ENCODE results near the gene NPAT.
A peak's percentile ranks its signal among the peaks of the same experiment; 100 is the strongest.

The NPAT gene

DNA sequence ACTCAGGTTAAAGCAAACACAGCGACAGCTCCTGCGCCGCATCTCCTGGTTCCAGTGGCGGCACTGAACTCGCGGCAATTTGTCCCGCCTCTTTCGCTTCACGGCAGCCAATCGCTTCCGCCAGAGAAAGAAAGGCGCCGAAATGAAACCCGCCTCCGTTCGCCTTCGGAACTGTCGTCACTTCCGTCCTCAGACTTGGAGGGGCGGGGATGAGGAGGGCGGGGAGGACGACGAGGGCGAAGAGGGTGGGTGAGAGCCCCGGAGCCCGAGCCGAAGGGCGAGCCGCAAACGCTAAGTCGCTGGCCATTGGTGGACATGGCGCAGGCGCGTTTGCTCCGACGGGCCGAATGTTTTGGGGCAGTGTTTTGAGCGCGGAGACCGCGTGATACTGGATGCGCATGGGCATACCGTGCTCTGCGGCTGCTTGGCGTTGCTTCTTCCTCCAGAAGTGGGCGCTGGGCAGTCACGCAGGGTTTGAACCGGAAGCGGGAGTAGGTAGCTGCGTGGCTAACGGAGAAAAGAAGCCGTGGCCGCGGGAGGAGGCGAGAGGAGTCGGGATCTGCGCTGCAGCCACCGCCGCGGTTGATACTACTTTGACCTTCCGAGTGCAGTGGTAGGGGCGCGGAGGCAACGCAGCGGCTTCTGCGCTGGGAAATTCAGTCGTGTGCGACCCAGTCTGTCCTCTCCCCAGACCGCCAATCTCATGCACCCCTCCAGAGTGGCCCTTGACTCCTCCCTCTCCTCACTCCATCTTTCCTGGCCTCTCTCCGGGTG, at the start of gene NPAT, which contains the start of gene ATM:
TSS of gene NPAT (minus strand) at position 65 of the 774 bp plus-strand sequence. CDS start 102 bp downstream, outside the sequence.
TSS of gene ATM (plus strand) at position 494 of the 774 bp plus-strand sequence. CDS start 4,558 bp downstream, outside the sequence.
- DNase-seq: peak; percentile 99 to 100 (median 99)

DNA sequence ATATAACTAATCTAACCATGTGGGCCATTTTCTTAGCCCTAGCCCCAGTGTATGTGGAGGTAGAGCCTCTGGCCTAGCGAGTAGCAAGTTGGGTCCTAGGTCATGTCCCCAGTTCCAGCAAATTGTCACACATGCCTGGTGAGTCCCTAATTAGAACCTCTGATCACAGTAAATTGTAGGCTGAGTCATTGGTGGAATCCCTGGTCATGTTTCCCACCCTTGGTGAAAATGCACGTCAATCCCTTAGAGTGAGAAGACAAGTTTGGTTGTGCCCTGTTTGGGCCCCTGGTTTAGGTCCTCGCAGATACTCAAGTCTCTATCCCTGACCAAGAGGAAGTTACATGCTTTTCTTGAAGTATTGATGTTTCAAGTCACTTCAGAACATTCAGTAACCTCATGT, 47.1 kb upstream of the NPAT start:
- no peak for DNase-seq

DNA sequence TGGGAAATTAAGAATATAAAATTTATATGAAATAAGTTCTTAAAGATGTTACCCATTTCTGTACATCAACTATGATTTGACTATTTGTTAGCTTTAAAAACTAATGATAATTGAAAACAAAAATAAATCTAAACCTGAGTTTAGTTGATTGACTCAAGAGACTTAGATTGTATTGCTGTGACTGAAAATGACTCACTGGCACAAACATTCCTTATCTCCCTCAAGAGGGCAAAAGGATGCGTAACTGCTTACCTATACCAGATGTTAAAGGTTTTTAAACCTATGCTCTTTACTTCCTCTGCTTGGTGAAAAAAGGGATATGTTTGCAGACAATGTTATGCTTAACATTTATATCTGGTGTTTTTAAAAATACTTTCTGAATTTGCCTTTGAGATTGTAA, 30.7 kb upstream of the NPAT start:
- DNase-seq: no peak

DNA sequence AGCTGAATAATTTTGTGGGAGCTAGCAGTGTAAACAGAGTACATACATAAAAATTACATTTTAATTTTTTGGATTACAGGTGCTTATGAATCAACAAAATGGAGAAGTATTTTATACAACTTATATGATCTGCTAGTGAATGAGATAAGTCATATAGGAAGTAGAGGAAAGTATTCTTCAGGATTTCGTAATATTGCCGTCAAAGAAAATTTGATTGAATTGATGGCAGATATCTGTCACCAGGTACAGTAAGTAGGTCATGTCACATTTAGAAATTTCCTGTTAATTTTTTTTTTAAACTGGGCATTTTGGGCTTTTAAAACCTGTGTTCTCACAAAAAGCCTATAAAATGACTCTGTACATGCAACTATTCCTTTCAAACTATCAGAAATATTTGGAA, 24.4 kb upstream of the NPAT start:
- no peak for DNase-seq

DNA sequence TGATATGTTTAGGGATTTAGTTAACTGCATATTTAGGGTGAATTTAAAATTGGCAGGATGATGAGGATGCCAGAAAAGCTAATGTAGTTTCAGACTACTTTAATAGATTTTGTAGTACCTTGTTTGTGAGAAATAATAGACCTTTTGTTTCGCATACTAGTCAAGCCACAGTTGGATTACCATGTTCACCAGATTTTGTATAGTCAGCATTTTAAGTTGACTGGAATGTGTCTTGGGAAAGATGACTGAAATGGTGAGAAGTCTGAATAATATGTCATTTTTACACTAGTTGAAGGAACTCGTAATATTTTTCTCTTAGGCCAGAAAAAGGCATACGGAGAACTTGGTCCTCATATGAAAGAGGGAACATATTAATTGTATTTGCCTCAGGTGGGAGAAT, 23.9 kb upstream of the NPAT start:
- DNase-seq: no peak

DNA sequence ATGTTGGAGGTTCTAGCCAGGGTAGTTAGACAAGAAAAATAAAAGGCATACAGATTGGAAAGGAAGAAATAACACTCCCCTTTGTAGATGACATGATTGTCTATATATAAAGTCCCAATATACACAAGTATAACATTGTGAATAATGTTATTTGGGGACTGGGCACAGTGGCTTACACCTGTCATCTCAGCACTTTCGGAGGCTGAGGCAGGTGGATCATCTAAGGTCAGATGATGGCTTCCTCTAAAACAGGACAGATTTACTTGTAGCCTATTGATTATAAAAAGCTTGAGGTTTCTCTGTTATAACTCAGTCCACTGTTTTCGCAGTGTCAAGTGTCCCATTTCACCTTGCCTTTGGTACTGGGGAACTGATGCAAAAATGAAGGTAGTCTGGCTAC, 20.0 kb upstream of the NPAT start:
- no peak for DNase-seq

DNA sequence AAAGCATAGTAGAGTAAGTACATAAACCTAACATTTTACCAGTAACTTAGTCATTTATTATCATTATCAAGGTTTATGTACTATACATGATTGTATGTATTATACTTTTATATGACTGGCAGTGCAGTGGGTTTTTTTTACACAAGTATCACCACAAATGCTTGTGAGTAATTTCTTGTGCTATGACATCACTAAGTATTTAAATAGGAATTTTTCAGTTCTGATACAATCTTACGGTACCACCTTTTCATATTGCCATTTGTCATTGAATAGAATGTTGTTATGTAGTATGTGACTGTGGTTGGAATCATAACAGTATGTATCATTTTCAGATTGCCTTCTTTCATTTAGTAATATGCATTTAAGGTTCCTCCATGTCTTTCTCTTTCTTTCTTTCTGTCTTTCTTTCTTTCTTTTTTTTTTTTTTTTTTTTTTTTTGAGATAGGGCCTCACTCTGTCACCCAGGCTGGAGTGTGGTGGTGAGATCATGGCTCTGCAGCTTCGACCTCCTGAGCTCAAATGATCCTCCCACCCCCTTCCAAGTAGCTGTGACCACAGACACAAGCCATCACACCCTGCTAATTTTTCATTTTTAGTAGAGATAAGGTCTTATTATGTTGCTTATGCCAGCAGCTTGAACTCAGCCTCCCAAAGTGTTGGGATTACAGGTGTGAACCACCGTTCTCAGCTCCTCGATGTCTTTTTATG, 19.0 kb upstream of the NPAT start:
- DNase-seq: no peak

DNA sequence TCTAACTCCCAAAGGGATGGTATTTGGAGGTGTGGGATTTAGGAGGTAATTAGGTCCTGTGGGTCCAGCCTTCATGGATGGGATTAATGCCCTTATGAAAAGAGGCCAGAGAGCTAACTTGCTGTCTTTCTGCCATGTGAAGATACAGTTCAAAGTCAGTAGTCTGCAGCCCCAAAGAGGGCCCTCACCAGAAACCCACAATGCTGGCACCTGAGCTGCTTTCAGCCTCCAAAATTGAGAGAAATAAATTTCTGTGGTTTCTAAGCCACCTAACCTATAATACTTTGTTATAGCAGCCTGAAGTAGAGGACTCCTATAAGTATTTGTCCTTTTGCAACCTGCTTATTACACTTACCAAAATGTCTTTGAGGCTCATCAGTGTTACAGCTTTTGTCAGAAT, 16.6 kb upstream of the NPAT start:
- no peak for DNase-seq

DNA sequence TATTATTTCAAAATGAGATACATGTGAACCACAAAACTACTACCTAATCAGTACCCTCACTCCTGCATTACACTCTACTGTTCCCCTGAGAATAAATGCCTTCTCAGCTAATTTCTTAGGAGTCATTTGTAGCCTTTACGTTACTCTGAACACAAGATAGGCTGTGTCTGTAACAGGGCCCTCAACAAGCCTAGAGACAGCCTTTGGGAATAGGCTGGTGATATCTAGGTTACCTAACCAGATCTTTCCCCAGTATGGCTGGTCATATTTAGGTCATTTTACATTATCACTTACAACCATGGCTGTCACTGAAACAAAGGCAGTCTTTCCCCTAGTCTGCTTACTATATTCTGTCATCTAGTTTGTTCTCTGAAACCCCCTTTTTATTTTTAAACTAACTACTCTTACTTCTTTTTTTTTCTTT, 14.6 kb upstream of the NPAT start:
- DNase-seq: no peak

DNA sequence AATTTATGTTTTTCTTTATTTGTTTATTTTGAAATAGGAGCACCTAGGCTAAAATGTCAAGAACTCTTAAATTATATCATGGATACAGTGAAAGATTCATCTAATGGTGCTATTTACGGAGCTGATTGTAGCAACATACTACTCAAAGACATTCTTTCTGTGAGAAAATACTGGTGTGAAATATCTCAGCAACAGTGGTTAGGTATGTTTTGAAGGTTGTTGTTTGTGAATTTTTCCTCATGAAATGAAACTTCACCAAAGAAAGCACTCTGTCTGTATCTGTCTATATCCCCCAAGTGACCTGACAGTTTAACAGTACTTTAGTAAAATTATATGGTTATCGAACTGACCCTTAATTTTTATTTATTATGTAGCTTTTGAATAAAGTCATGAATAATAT, 13.2 kb upstream of the NPAT start:
- no peak for DNase-seq

DNA sequence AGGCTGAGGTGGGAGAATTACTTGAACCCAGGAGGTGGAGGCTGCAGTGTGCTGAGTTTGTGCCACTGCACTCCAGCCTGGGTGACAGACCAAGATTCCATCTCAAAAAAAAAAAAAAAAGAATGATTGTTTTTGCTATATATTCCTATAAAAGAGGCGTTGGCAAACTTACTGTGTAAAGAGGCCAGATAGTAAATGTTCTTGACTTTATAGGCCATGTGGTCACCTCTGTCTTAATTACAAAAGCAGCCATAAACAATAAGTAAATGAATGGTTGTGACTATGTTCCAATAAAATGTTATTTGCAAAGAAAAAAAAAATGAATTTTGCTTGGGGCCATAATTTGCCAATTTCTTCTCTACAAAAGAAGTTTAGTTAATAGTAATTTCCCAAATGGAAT, 12.8 kb upstream of the NPAT start:
- no peak for DNase-seq

DNA sequence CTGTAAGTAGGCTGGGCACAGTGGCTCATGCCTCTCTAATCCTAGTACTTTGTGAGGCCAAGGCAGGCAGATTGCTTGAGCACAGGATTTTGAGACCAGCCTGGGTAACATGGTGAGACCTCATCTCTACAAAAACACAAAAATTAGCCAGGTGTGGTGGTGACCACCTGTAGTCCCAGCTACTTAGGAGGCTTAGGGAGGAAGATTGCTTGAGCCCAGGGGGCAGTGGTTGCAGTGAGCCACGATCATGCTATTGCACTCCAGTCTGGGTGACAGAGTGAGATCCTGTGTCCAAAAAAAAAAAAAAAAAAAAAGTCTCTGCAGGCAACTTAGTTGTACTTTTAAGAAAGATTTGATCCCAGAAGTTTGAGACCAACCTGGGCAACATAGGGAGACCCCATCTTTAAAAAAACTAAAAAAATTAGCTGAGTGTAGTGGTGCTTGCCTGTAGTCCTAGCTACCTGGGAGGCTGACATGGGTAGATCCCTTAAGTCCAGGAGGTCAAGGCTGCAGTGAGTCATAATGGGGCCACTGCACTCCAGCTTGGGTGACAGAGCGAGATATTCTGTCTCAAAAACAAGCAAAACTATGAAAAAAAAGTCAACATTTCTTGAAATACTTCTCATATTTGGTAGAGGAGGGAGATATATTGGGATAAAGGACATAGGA, 11.0 kb upstream of the NPAT start:
- no peak for DNase-seq

DNA sequence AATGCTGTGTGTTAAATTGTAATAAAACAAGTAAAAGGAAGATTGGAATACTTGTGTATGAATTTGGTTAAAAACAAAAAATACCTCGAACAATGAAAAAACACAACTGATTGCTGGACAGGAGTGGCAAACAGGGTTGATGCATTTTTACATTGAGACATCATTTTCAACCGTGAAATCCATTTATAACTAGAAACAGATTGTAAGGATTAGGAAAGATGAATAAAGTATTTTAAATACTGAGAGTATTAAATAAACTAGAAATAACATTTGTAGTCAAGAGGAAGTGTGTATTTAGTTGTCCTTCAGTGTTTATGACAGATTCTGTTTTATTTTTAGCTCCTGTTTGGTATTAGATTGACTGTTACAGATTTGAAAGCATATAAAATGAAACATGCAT, 5.8 kb upstream of the NPAT start:
- no peak for DNase-seq

DNA sequence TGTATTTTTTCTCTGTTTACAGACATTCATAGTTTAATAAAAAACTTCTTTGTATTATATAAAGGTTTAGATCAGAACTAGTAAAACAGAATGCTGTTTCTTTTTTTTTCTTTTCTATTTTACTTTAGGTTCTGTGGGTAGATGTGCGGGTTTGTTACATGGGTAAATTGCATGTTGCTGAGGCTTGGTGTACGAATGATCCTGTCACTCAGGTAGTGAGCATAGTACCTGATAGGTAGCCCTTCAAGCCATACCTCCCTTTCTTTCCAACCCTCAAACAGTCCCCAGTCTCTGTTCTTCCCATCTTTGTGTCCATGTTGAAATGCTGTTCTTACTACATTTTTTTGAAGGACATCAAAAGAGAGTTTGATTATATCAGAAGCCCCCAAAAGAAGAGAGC, 3.6 kb upstream of the NPAT start:
- DNase-seq: no peak

DNA sequence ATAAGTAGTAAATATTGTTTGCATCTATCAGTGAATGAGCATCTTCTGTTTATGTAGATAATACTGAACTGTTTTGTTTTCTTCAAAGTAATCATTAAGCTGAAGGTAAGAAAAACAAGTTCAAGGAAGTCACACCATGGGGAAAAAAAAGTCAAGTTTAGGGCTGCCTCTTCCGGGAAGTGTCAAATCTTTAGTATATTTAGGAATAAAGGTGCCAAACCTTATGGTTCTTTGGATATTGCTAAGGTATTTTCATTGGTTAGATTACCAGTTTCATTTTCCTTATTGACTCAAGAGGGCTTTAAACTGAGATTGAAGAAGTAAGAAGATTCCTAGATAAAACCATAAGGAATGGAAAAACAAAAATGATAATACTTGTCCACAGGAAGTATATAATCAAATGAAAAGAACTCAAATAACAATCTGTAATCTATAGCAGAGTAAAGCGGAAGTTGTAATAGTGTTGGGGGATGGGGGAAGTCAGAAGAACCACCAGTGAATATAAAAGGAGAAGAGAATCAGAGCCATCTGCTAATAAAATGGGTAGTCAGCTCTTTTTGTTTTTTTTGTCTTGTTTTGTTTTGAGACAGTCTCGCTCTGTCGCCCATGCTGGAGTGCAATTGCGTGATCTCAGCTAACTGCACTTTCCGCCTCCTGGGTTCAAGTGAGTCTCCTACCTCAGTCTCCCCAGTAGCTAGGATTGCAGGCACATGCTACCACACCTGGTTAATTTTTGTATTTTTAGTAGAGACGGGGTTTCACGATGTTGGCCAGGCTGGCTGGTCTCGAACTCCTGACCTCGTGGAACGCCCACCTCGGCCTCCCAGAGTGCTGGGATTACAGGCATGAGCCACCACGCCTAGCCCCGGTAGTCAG, 2.7 kb upstream of the NPAT start:
- DNase-seq: peak; percentile 62 to 76 (median 71)

DNA sequence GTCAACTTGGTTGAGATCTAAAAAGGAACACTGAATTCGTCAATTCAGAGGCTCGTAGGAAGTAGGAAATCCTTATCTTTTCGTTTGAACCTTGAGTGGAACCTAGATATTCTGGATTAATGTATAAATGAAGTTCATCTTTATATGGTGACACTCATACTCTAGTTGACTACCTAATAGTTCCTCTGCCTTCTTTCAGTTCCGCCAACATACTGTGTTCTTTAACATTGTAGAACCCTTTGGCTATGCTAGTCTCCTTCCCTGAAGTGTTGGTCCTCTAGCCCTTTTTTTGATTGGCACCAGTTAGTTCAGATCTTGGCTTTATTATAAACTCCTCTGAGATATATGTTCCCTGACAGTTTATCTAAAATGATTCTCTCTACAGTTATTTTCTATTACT, 1.9 kb upstream of the NPAT start:
- DNase-seq: no peak

DNA sequence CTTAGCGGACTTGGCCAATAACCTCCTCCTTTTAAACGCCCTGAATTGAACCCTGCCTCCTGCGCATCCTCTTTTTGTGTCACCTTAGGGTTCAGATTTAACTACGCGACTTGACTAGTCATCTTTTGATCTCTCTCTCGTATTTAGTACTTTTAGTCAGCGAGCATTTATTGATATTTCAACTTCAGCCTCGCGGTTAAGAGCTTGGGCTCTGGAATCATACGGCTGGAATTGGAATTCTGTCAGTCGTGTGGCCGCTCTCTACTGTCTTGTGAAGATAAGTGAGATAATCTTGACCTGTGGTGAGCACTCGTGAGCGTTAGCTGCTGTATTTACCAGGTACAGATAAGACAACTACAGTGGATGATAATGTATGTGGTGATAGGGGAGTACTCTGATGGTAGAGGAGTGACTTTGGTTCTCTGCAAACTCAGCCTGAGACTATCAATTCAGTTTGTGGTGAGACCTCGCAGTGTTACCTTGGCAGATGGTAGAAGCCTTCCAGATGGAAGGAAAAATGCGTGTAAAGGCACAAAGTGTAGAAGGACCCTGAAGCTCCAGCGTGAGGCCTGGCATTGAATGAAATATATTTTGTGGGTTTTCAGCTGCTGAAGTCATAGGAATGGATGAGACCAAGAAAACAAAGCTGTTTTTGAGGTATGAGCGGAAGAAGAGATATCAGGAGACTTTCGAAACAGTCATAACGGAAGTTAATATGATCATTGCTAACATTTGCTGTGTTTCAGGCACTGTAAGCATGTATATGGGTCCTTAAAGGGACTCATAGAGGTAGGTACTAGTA, 1.1 kb upstream of the NPAT start:
- peak in 2 of 3 donors; percentile 32 for DNase-seq

DNA sequence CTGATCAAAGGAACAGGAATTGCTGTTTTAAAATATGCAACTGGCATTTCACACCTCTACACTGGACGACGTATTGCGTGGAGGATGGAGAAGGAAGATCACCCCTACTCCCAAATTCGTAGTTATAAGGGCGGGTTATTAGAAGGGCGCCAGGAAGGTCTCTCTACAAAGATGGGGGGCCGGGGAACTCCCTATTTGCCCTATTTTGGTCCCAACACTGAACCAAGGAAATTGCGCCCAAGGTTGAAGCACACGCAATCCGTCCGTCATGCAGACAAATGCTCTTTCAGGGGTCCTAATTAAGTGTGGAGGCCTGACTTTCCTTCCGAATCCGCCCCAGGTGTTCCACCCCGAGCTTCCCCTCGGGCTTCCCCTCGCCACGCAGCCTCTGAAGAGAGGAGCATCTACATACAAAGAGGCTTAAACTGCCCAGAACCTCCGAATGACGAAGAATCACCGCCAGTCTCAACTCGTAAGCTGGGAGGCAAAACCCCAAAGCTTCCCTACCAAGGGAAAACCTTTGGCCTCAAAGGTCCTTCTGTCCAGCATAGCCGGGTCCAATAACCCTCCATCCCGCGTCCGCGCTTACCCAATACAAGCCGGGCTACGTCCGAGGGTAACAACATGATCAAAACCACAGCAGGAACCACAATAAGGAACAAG, 396 bp downstream of the NPAT start:
- DNase-seq: no peak

DNA sequence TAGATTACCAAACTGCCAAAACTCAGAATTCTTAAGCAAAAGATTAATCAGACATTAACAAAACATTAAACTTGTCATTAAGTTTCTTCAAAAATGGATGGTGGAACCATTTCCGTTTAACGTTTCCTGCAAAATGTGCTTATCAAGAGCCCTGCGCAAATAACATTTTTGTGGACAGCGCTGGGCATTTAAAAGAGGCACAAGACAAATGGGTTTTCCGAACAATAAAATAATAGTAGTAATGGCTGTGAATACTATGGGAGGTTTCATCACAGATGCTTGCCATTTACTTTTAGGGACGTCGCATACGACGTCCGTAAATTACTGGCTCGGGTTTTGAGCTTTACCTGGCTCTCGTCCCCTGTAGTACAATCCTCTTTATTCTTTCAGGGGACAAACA, 1.1 kb downstream of the NPAT start:
- DNase-seq: no peak

DNA sequence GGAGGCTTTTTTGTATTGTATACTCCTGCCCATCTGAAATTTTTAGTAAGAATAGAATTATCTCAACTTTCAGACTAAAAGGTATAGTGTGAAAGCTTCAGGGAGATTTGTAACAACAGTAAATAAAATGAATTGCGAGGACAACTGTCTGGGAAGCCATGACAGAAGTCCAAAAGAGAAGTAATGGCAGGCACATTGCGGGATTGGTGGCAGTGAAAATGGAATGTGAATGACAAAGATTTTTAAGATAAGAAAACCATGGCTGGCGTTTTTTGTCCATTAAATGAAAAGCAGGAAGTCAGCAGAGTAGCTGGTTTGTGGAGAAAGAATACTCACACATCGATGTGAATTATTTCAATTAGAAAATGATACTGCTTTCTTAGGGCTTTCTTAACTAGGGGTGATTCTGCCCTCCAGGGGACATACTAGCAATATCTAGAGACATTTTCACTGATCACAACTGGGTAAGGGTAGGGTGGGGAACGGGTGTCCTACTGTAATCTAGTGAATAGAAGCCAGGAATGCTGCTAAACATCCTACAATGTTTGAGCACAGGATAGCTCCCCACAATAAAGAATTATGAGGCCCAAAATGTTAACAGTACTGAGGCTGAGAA, 1.6 kb downstream of the NPAT start:
- peak in 1 of 3 donors; percentile 29 for DNase-seq

Measured in suppressor macrophage treated with lipopolysaccharide for 1 hour (primary cell).